ENCODE data around the gene IDH3G.

The IDH3G gene

GRCh38 chrX:153812220-153812619 lies 18.0 kb upstream of the IDH3G start:
- H3K4me1 ChIP-seq (ENCODE audit: control insufficient read depth, insufficient read depth, low read length): no peaks in the 10 kb centered on the region
- H3K27me3 ChIP-seq (ENCODE audit: control insufficient read depth, insufficient read depth, low read length): no peaks in the 10 kb centered on the region
- H3K4me3 ChIP-seq (ENCODE audit: low read depth, low read length): no peak overlapping the region

GRCh38 chrX:153807976-153808375 lies 13.8 kb upstream of the IDH3G start:
- H3K4me1 ChIP-seq (ENCODE audit: control insufficient read depth, insufficient read depth, low read length): no peaks in the 10 kb centered on the region
- H3K9me3 ChIP-seq (ENCODE audit: control insufficient read depth, insufficient read depth, low read length): no peaks in the 10 kb centered on the region
- H3K9ac ChIP-seq (ENCODE audit: low read depth, low read length): no peak overlapping the region
- H3K36me3 ChIP-seq (ENCODE audit: control insufficient read depth, insufficient read depth, low read length): peaks cover 18% of the 10 kb centered on the region
- no peaks in the 10 kb centered on the region for H3K27me3 ChIP-seq (ENCODE audit: control insufficient read depth, insufficient read depth, low read length)
- H3K4me3 ChIP-seq (ENCODE audit: low read depth, low read length): no peak overlapping the region

More at GRCh38 chrX:153812220-153812619, 18.0 kb upstream of the IDH3G start:
- Histone ChIP-seq H3K9ac (ENCODE audit: low read depth, low read length) (no peak overlapping the region), H3K9me3 (ENCODE audit: control insufficient read depth, insufficient read depth, low read length) (peaks cover 2% of the 10 kb centered on the region), H3K36me3 (ENCODE audit: control insufficient read depth, insufficient read depth, low read length) (peaks cover 5% of the 10 kb centered on the region)

- no peaks in the 10 kb centered on the region for H3K4me1 ChIP-seq (ENCODE audit: control insufficient read depth, insufficient read depth, low read length)
- H3K27me3 ChIP-seq (ENCODE audit: control insufficient read depth, insufficient read depth, low read length): no peaks in the 10 kb centered on the region
- H3K36me3 ChIP-seq (ENCODE audit: control insufficient read depth, insufficient read depth, low read length): peaks cover 18% of the 10 kb centered on the region
- no peak overlapping the region for H3K9ac ChIP-seq (ENCODE audit: low read depth, low read length)
- no peaks in the 10 kb centered on the region for H3K9me3 ChIP-seq (ENCODE audit: control insufficient read depth, insufficient read depth, low read length)
- no peak overlapping the region for H3K4me3 ChIP-seq (ENCODE audit: low read depth, low read length)
Measured at GRCh38 chrX:153806999-153807575, 12.9 kb upstream of the IDH3G start.

DNA sequence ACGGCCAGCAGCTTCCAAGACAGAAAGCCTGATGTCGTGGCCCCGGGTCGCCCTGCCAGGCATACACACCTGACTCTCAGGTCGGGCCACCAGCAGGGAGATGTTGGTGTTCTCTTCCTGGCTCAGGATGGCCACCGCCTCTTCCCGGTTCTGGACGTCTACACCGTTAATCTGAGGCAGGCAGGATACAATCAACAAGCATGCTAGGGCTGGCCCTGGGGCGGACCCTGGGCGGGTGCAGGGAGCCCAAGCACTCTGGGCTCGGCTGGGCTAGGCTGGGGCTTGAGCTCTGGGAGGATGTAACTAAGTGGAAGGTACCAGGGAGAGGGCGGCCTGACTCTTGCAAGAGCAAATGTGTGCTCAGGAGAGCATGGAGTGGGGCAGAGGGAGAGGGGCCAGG lies 11.3 kb upstream of the IDH3G start:
- Histone ChIP-seq H3K4me1 (ENCODE audit: control insufficient read depth, insufficient read depth, low read length) (no peaks in the 10 kb centered on the region), H3K9ac (ENCODE audit: low read depth, low read length) (no peak overlapping the region), H3K9me3 (ENCODE audit: control insufficient read depth, insufficient read depth, low read length) (no peaks in the 10 kb centered on the region), H3K27me3 (ENCODE audit: control insufficient read depth, insufficient read depth, low read length) (no peaks in the 10 kb centered on the region), H3K4me3 (ENCODE audit: low read depth, low read length) (no peak overlapping the region), H3K36me3 (ENCODE audit: control insufficient read depth, insufficient read depth, low read length) (peaks cover 18% of the 10 kb centered on the region)

DNA sequence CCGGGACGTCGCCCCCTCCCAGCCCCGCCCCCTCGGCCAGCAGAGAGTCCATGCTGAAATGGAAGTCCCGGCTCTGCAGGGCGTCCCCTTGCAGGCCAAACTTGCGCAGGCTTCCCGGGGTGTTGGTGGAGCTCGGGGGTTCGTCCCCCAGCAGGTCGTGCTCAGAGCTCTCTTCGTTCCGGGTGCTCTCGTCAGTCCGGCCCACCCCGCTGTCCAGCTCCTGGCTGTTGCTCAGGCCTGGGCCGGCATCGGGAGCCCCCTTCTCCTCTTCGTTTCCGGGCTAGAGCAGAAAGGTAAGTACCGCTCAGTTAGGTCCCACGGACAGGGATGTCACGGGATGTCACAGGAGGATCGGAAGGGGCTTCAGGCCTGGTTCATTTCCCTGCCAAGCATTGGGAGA lies 10.4 kb upstream of the IDH3G start:
- Histone ChIP-seq H3K4me1 (ENCODE audit: control insufficient read depth, insufficient read depth, low read length) (no peaks in the 10 kb centered on the region), H3K9ac (ENCODE audit: low read depth, low read length) (no peak overlapping the region), H3K4me3 (ENCODE audit: low read depth, low read length) (no peak overlapping the region), H3K27me3 (ENCODE audit: control insufficient read depth, insufficient read depth, low read length) (no peaks in the 10 kb centered on the region), H3K36me3 (ENCODE audit: control insufficient read depth, insufficient read depth, low read length) (peaks cover 18% of the 10 kb centered on the region), H3K9me3 (ENCODE audit: control insufficient read depth, insufficient read depth, low read length) (no peaks in the 10 kb centered on the region)

- H3K9ac ChIP-seq (ENCODE audit: low read depth, low read length): no peak overlapping the region
- H3K4me1 ChIP-seq (ENCODE audit: control insufficient read depth, insufficient read depth, low read length): no peaks in the 10 kb centered on the region
- no peaks in the 10 kb centered on the region for H3K27me3 ChIP-seq (ENCODE audit: control insufficient read depth, insufficient read depth, low read length)
- peaks cover 18% of the 10 kb centered on the region for H3K36me3 ChIP-seq (ENCODE audit: control insufficient read depth, insufficient read depth, low read length)
- no peaks in the 10 kb centered on the region for H3K9me3 ChIP-seq (ENCODE audit: control insufficient read depth, insufficient read depth, low read length)
- H3K4me3 ChIP-seq (ENCODE audit: low read depth, low read length): no peak overlapping the region
Measured at GRCh38 chrX:153804100-153804595, 10.0 kb upstream of the IDH3G start.

DNA sequence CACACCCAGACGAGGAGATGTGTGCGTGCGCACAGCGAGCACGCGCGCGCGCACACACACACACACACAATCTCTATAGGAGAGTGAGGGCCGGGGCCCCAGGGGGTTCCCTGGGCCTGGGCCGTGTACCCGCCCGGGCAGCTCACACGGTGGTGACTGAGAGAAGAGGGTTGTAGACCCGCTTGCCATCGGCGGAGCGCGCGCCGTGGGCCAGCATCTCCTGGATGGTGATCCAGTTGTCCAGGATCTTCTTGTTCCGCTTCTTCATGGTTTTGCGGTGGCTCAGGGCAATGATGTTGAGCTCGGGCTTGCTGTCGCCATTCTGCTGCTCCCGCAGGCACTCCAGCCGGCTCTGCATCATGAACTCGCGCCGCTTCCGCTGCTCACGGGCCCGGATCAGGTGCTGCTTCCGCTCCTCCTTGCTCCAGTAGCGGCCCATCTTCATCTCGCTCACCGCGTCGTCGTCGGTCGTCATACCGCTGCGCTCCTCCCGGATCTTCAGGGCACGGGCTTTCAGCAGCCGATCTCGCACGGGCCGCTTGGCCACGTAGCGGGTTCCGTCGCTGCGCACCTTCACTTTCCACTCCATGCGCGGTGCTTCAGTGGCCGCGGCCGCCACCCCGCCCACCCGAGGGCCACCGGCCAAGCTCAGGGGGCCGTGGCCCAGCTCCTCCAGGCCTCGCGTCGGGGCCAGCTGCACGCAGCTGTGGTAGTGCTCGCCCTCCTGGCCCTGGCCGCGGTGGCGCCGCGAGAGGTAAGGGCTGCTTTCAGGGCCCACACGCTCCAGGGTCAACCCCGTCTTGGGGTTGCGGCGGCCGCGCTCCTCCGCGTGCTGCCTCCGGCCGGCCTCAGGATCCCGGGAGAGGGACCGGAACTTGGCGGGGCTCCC lies 9.3 kb upstream of the IDH3G start:
- H3K27me3 ChIP-seq (ENCODE audit: control insufficient read depth, insufficient read depth, low read length): no peaks in the 10 kb centered on the region
- no peak overlapping the region for H3K9ac ChIP-seq (ENCODE audit: low read depth, low read length)
- H3K36me3 ChIP-seq (ENCODE audit: control insufficient read depth, insufficient read depth, low read length): peaks cover 22% of the 10 kb centered on the region
- no peak overlapping the region for H3K4me3 ChIP-seq (ENCODE audit: low read depth, low read length)
- H3K9me3 ChIP-seq (ENCODE audit: control insufficient read depth, insufficient read depth, low read length): no peaks in the 10 kb centered on the region
- no peaks in the 10 kb centered on the region for H3K4me1 ChIP-seq (ENCODE audit: control insufficient read depth, insufficient read depth, low read length)

GRCh38 chrX:153802513-153803045 lies 8.4 kb upstream of the IDH3G start:
- Histone ChIP-seq H3K4me1 (ENCODE audit: control insufficient read depth, insufficient read depth, low read length) (no peaks in the 10 kb centered on the region), H3K27me3 (ENCODE audit: control insufficient read depth, insufficient read depth, low read length) (no peaks in the 10 kb centered on the region), H3K9me3 (ENCODE audit: control insufficient read depth, insufficient read depth, low read length) (no peaks in the 10 kb centered on the region), H3K36me3 (ENCODE audit: control insufficient read depth, insufficient read depth, low read length) (peaks cover 27% of the 10 kb centered on the region), H3K4me3 (ENCODE audit: low read depth, low read length) (no peak overlapping the region), H3K9ac (ENCODE audit: low read depth, low read length) (no peak overlapping the region)

DNA sequence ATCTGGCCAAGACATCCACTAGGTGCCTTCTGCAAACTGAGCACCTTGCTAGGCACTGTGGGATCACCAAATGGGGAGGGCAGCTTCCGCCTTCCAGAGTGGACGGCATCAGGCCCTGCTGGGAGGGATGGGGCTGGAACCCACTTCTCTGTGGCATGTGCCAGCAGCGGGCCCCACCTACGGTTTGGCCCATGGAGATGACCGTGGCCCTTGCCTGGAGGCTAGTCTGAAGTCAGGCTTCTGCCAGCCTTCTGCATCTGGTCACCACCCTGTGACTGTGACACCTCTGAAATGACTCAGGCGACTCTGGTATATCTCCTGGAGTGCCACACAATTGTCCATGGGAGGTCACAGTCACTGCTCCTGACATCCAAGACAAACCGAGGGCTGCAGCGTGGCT lies 7.5 kb upstream of the IDH3G start:
- Histone ChIP-seq H3K9me3 (ENCODE audit: control insufficient read depth, insufficient read depth, low read length) (no peaks in the 10 kb centered on the region), H3K4me1 (ENCODE audit: control insufficient read depth, insufficient read depth, low read length) (no peaks in the 10 kb centered on the region), H3K9ac (ENCODE audit: low read depth, low read length) (no peak overlapping the region), H3K27me3 (ENCODE audit: control insufficient read depth, insufficient read depth, low read length) (no peaks in the 10 kb centered on the region), H3K36me3 (ENCODE audit: control insufficient read depth, insufficient read depth, low read length) (peaks cover 35% of the 10 kb centered on the region), H3K4me3 (ENCODE audit: low read depth, low read length) (no peak overlapping the region)

DNA sequence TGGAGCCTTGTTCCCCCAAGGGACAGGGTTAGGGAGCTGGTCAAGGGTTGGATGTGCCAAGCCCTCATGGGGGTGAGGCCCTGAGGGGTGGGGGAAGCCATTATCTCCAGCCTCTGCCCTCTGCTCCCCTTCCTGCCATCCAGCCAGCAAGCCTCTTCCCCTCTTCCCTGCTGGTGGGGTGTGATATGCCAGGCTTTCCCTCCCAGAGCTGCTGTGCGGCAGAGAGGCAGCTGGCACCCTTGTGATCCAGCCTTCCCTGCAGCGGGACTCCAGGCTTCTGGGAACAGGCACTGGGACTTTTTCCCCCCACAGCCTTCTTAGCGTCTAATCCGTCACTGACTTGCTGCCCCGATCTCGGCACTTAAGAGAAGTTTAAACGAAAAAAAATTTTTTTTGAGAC lies 6.6 kb upstream of the IDH3G start:
- H3K4me3 ChIP-seq (ENCODE audit: low read depth, low read length): no peak overlapping the region
- no peaks in the 10 kb centered on the region for H3K27me3 ChIP-seq (ENCODE audit: control insufficient read depth, insufficient read depth, low read length)
- peaks cover 38% of the 10 kb centered on the region for H3K36me3 ChIP-seq (ENCODE audit: control insufficient read depth, insufficient read depth, low read length)
- H3K9ac ChIP-seq (ENCODE audit: low read depth, low read length): no peak overlapping the region
- no peaks in the 10 kb centered on the region for H3K4me1 ChIP-seq (ENCODE audit: control insufficient read depth, insufficient read depth, low read length)
- H3K9me3 ChIP-seq (ENCODE audit: control insufficient read depth, insufficient read depth, low read length): no peaks in the 10 kb centered on the region

GRCh38 chrX:153800177-153800722 lies 6.1 kb upstream of the IDH3G start:
- Histone ChIP-seq H3K27me3 (ENCODE audit: control insufficient read depth, insufficient read depth, low read length) (no peaks in the 10 kb centered on the region), H3K9me3 (ENCODE audit: control insufficient read depth, insufficient read depth, low read length) (no peaks in the 10 kb centered on the region), H3K4me1 (ENCODE audit: control insufficient read depth, insufficient read depth, low read length) (no peaks in the 10 kb centered on the region), H3K4me3 (ENCODE audit: low read depth, low read length) (no peak overlapping the region), H3K36me3 (ENCODE audit: control insufficient read depth, insufficient read depth, low read length) (peaks cover 38% of the 10 kb centered on the region), H3K9ac (ENCODE audit: low read depth, low read length) (no peak overlapping the region)
